ENCODE results near the gene CPED1. TPM values are rescaled to one million over a fixed set of nuclear protein-coding genes. Genes with fewer than 3 reads are reported as not detected.

Gene CPED1
- total and polyA plus RNA-seq, 10 of the 15 experiments (the other 5 are each of a cell fraction or from before 2014, with no cell fraction given) = 0.01 to 0.77 (median 0.10) TPM; not detected in 1

DNA sequence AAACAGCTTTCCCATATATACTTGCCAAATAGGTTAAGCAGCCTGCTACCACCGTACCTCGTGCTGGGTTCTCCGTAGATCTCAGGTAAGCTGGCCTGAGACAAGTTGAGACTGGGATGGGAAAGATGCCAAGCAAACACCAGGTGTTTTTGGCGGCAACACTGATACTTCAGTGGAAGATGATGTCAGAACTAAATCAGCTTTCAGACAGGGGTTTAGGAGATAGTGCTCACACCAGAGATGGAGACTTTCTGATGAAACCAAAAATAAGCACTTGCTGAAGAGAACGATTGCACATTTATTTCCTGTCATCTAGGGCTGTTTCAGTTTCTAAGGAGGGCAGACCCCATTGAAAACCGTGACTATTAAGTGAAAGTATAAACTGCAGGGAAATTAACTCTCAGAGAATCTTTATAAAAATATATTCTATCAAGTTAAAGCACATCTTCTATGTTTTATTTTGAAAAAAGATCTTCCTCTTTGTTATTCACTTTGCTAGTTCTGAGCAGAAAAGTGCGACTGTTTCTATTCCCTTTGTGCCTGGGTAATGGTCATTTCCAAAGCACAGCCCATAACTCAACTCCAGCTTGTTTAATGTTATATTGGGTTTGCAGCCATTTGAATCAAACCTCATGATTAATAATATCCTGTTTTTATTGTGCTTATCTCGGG, 149.9 kb downstream of the CPED1 start (continued):
- TF ChIP-seq RUNX3 (IDR thresholded peaks at IDR 0.05; ENCODE audit: low read length) (0 out of 2 replicates have a peak, but pooled peaks have one; percentile 14), ZNF592 (IDR thresholded peaks at IDR 0.05) (no peak), LARP7 (IDR thresholded peaks at IDR 0.05) (no peak), FOXK2 (IDR thresholded peaks at IDR 0.05) (no peak), MEF2A (IDR thresholded peaks at IDR 0.05; ENCODE audit: insufficient read depth, low read depth, low read length) (no peak), YBX1 (IDR thresholded peaks at IDR 0.05) (no peak), SMAD1 (IDR thresholded peaks at IDR 0.05; ENCODE audit: low read depth, partially characterized antibody) (no peak), CEBPB (IDR thresholded peaks at IDR 0.05; ENCODE audit: borderline replicate concordance in 1 of 2, low read depth in 2 of 2, low read length in 2 of 2) (no peak), CREM (IDR thresholded peaks at IDR 0.05; ENCODE audit: low read depth) (peak; percentile 13; the same call in 1 of the 2 replicates), FOXM1 (IDR thresholded peaks at IDR 0.05; ENCODE audit: low read depth, low read length) (no peak), CREB1 (IDR thresholded peaks at IDR 0.05; ENCODE audit: low read depth) (peak; percentile 36; the same call in 1 of the 2 replicates), BHLHE40 (IDR thresholded peaks at IDR 0.05; ENCODE audit: borderline replicate concordance in 1 of 2, low read depth in 2 of 2, low read length in 1 of 2) (peak; percentile 60 to 74), PAX8 (IDR thresholded peaks at IDR 0.05) (no peak), KDM1A (IDR thresholded peaks at IDR 0.05; ENCODE audit: borderline replicate concordance) (no peak), ZZZ3 (IDR thresholded peaks at IDR 0.05; ENCODE audit: control insufficient read depth, insufficient read length, low read depth) (no peak), CEBPZ (IDR thresholded peaks at IDR 0.05; ENCODE audit: low read depth, low read length) (no peak), CHD2 (IDR thresholded peaks at IDR 0.05; ENCODE audit: borderline replicate concordance, low read depth, low read length) (no peak), FOS (IDR thresholded peaks at IDR 0.05; ENCODE audit: borderline replicate concordance, extremely low read depth, insufficient read length) (no peak), SIN3A (IDR thresholded peaks at IDR 0.05; ENCODE audit: low read depth, low read length) (no peak), SMC3 (IDR thresholded peaks at IDR 0.05; ENCODE audit: borderline replicate concordance, low read length) (no peak), NRF1 (conservative IDR thresholded peaks at IDR 0.05; ENCODE audit: low read depth, low read length) (no peak), IRF4 (IDR thresholded peaks at IDR 0.05; ENCODE audit: low read depth, low read length) (0 out of 2 replicates have a peak, but pooled peaks have one; percentile 36), MXI1 (IDR thresholded peaks at IDR 0.05; ENCODE audit: low read depth, low read length) (no peak), SREBF1 (IDR thresholded peaks at IDR 0.05; ENCODE audit: low read length) (no peak), ESRRA (IDR thresholded peaks at IDR 0.05; ENCODE audit: low read length) (no peak)
